ENCODE data around the gene GLP1R.

DNA sequence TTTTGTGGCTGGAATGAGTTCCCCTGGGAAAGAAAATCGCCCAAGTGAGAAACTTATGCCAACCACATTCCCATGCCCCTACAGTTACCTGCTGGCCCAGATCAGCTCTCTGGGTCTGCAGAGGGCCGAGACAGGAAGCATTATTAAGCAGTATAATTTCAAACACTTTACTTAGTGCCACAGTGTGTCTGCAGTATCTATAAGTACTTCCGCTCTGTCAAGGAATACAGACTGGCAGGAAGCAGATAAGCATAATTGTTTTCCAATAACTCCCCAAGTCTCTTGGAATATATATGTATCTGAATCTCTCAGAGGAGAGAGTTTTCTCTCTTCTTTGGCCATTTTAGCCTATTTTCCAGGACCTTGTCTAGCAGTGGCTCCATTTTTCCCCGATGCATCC, 41.5 kb downstream of the GLP1R start:
- TF ChIP-seq, protein P1, sequence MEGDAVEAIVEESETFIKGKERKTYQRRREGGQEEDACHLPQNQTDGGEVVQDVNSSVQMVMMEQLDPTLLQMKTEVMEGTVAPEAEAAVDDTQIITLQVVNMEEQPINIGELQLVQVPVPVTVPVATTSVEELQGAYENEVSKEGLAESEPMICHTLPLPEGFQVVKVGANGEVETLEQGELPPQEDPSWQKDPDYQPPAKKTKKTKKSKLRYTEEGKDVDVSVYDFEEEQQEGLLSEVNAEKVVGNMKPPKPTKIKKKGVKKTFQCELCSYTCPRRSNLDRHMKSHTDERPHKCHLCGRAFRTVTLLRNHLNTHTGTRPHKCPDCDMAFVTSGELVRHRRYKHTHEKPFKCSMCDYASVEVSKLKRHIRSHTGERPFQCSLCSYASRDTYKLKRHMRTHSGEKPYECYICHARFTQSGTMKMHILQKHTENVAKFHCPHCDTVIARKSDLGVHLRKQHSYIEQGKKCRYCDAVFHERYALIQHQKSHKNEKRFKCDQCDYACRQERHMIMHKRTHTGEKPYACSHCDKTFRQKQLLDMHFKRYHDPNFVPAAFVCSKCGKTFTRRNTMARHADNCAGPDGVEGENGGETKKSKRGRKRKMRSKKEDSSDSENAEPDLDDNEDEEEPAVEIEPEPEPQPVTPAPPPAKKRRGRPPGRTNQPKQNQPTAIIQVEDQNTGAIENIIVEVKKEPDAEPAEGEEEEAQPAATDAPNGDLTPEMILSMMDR (conservative IDR thresholded peaks at IDR 0.05; ENCODE audit: low read depth, low read length): no peak
- TF ChIP-seq EZH2 (IDR thresholded peaks at IDR 0.05; ENCODE audit: low read length, unreplicated experiment): no peak
